HT-29 (cell line): Measurements from ENCODE around the gene PLCG2. TPM values are rescaled to one million over a fixed set of nuclear protein-coding genes. Genes with fewer than 3 reads are reported as not detected.

ENCODE experiments used
- DNase-seq: peaks from one replicate; pipeline ENCODE4 v3.0.0-alpha.2; 2015; ENCODE audit warnings: low spot score
- total RNA-seq: library from RNA; depleted of rRNA; stranded (reverse); fragments of >200 nt; shearing (Covaris generic); gene quantifications from 2 replicates; pipeline ENCODE4 v1.2.3, GENCODE V29; 2014

PLCG2 gene
- total RNA-seq, 1 experiment from 2014 or later = 3.0 TPM

DNA sequence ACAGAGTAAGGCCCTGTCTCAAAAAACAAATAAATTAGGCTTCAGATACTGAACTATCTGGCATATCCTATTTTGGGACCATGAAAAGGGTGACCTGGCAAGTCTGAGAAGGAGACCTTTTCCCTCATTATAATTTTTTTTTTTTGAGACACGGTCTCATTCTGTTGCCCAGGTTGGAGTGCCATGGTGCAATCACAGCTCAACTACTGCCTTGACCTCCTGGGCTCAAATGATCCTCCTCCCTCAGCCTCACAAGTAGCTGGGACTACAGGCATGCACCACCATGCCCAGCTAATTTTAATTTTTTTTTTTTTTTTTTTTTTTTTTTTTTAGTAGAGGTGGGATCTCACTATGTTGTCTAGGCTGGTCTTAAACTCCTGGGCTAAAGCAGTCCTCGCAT, 37.3 kb downstream of the PLCG2 start:
- no peak for DNase-seq

GRCh38 chr16:81816793-81817210, 37.7 kb downstream of the PLCG2 start:
- DNase-seq = no peak

- no peak for DNase-seq
These were observed 38.2 kb downstream of the PLCG2 start for GRCh38 chr16:81817296-81817695.

DNA sequence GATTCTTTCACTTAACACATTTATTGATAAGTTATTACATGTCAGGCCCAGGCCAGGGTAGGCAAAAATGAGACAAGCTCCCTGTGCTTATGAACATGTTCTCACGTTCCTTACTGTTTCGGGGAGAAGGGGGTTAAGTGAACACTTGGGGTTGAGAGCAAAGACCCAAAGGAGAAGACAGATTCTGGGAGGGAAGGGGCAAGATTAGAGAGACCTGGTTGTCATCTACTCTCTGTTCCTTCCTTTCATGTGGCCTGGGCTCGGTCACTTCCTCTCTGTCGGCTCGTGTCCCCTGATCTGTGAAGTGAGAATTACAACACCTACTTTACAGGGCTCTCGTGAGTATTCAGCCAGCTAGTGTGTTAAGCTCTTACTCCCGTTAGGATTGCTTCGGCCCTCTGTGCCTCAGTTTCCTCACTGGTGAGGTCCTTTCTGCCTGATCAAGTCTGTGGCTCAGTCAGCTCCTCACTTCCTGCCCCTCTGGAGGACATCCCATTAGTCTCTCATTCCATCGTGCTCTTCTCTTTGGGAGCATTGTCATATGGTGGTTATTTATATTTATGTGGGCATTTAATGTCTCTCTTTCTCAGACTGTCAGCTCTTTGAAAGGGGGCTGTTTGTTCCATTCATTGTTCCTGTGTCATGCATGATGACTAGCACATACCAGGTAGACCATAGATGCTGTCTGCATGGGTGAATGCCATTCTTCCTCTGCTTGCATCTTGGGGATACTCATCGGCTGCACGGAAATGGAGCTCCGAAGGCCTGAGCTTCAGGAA, 38.9 kb downstream of the PLCG2 start:
- no peak for DNase-seq

GRCh38 chr16:81818568-81818896, 39.4 kb downstream of the PLCG2 start:
- no peak for DNase-seq

DNA sequence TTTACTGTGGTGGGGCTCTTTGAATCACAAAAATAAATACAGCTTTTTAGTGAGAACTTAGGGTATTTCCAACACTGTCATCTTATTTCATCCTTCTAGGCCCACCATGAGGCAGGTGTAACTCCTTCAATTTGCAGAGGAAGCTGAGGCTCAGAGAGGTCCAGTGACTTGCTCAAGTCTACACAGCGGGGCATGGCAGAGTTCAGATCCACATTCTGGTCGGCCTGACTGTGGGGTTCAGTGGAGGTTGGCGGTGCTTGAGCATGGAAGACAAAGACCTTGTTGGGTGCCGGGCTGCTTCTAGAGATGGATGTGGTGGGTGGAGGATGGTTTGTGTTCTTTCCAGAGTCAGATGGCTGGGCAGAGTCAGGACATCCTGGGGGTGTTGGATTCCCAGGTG, 39.8 kb downstream of the PLCG2 start:
- no peak for DNase-seq

DNA sequence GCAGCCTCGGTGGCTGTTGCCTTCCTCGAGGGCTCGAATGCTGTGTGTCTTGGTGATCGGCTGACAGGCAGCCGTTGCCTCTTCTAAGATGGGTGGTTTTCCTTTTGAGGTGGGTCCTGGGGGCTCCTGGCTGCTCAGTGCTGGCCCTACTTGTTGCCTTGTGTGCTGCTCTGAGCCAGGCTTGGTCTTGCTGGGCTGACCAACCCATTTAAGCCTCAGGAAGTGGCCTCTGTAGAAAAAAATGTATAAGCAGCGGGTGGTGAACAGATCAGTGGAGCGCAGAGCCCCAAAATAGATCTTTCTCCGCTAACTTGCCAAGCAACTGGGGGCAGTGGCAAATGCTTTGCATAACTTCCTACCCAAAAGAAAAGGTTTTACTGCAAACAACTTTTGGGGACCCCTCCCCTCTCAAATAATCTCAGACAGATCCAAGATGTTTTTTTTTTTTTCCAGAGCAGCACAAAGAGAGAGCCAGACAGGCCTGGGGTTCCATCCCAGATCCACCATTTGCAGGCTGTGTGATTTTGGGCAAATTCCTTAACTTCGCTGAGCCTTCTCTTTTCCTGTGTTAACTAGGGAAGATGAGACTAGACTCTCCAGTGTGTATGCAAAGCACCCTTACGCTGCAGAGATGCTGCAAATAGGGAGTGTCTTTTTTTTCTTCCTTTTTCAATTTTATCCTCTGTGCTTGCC, 42.5 kb downstream of the PLCG2 start:
- no peak for DNase-seq

GRCh38 chr16:81823111-81823510, 44.0 kb downstream of the PLCG2 start:
- no peak for DNase-seq

DNA sequence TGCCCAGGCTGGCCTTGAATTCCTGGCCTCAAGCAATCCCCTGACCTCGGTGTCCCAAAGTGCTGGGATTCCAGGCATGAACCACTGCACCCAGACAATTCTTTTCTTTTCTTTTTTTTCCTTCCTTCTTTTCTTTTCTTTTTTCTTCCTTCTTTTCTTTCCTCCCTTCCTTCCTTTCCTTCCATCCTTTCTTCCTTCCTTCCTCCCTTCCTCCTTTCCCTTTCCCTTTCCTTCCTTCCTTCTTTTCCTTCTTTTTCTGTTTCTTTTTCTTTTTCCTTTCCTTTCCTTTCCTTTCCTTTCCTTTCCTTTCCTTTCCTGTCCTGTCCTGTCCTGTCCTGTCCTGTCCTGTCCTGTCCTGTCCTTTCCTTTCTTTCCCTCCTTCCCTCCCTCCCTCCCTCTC, 44.6 kb downstream of the PLCG2 start:
- no peak for DNase-seq

- no peak for DNase-seq
These were observed 47.4 kb downstream of the PLCG2 start for GRCh38 chr16:81826523-81826922.

DNA sequence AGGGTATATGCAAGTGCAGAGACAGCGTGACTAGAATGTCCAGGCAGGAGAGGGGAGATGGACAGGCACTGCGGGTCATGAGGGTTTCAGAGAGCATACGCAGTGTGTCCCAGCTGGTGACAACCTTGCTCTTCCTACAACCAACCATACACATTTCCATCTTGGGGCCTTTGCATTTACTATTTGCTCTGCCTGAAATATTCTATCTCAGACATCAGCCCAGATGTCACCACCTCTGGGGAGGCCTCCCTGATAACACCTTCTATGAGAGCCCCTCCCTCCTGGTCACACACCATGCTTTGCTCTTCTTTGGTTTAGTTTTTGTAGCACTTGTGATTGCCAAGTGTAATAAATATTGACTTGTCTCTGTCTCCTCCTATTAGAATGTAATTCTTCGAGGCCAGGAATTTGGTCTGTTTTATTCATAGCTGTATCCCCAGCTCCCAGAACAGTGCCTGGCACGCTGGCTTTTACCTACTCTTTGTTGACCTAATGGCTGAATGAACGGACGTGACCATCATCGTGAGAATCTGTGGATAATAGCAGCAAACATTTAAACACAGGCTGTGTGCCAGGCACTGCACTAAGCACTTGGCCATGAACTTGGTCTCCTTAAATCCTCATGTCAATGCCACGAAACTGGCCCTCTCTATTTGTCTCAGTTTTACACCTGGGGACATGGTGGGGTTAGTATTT, 51.9 kb downstream of the PLCG2 start:
- no peak for DNase-seq

DNA sequence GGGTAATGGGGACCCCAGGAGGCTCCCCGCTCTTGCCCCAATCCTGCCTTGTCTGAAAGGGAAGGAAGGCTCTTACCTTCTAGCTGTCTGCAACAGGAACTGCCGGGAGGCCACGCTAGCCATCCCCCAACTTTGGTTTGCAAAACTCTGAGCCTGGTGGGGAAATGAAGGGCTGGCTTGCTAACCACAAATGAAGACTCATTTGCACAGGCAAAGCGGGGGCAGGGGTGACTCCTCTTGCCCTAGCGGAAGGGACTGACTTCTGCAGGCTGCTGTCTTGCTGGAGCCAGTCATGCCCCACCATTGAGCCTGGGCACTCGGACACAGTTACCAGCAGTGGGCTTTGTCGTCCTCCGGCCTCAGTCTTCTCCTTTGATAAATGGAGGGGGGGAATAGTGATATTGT, 52.6 kb downstream of the PLCG2 start:
- DNase-seq = no peak

- no peak for DNase-seq
These were observed 53.9 kb downstream of the PLCG2 start for GRCh38 chr16:81832801-81833547.

- no peak for DNase-seq
These were observed 54.7 kb downstream of the PLCG2 start for GRCh38 chr16:81833751-81834150.

- no peak for DNase-seq
These were observed 55.8 kb downstream of the PLCG2 start for GRCh38 chr16:81834868-81835267.

- DNase-seq = no peak
These were observed 57.4 kb downstream of the PLCG2 start for GRCh38 chr16:81836279-81837054.

GRCh38 chr16:81837312-81837751, 58.2 kb downstream of the PLCG2 start:
- DNase-seq = no peak

DNA sequence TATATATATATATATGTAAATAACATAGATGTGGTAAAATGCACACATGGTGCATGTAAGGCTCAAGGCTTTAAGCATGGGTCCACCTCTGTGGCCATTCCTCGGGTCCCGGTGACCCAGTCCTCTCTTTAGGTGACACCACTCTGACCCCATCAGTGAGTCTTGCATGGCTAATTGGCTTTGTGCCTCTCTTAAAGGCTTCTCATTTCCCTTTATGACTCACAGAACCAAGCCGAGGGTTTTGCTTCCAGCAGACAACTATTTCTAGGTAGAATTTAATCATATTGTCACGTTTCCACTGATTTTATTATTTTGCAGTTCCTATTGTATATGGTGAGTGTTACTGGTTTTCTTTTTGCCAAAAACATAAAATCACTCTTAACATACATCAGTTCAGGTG, 59.7 kb downstream of the PLCG2 start:
- DNase-seq = no peak

DNA sequence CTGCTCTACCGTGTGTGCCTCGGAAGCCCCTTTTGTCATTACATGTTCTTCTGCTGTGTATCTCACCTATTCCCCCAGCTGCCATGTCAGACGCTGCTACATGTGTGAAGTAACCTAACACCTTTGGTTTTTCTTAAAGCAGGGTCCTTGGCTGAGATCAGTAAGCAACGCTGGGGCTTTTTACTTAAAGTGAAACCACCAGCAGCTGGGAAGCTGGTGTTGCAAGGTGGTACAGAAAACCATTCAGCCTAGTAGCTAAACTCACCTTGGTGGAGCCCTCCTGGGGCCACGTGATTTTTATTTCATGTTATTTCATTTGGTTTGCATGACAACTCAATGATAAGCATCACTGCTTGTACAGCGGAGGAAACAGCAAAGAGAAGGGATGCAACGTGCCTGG, 62.6 kb downstream of the PLCG2 start:
- no peak for DNase-seq

DNA sequence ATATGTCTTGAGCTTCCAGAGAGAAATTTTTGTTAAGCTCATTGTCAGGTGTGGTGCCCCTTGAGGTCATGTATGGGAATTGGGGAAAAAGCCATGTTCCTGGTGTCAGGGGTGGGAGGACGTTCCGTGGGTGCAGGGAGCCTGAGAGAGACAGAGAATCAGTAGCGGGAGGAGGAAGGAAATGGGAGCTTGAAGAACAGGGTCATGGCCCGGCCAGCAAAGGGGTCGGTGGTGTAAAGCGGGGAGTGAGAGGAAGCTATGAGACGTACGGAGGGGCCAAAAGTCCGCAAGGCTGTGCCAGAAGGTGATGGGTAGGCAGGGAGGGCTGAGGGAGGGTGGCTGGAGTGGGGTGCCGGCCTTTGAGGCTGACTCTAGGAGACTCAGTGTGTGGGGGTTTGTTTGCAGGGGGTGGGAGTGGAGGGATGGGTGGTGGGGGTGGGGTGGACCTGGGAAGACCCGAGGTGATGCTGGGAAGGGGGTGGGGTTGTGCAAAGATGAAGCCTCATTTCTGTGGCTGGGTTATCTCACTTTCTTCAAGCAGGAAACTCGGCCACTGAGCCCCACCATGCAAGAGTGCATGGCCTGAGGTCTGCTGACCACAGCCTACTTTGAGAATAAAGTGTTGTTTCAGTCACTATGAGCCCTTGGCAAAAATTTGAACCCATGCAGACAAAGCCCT, 63.6 kb downstream of the PLCG2 start:
- DNase-seq = no peak

GRCh38 chr16:81843243-81843582, 64.1 kb downstream of the PLCG2 start:
- DNase-seq = no peak
